SHP77 treated with DMSO at 0.1 percent for 48 hours (cell line): Measurements from ENCODE around the gene HOXC5.
A peak's percentile ranks its signal among the peaks of the same experiment; 100 is the strongest.

Experiments
- DNase-seq: peaks from one replicate; lab custom pipeline; 2025; lab: John Stamatoyannopoulos, UW

Gene HOXC5

GRCh38 chr12:54019924-54020590 is 12.8 kb upstream of the HOXC5 start:
- peak; percentile 34 for DNase-seq

DNA sequence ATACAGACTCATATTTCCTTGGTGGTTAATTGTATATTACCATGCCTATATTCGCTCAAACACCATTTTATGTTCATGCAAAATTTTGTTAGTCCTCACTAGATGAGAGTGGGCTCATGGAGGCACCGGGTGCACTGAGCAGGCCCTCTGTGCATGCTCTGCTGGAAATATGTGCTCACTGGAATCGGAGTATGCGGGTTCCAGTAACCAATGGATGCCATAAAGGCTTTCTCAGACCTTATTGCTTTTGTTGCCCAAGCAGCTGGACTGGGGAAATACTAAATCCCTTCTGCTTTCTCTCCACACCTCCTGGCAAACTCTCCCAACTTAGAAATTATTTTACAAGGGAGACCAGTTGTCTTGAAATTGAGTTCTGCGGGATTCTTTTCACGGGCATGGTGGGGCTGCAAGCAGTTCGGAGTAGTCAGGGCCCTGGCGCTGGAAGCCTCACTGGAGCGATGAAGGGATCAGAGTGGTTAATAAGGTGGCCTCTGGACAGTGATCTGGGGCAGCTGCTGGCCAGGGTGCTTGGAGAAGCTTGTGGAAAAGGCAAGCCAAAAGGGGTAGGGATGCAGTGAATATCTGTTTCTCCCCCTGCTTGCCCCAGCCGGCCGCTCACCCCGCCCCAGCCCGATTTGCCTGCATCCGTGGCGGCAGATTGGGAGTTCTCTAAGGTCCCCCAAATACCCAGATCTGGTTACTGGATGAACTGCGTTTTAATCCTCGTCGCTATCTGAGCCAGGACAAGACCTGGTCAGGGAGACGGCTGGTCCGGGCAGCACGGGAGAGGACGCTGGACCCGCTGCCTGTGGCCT is 12.1 kb upstream of the HOXC5 start:
- no peak for DNase-seq

GRCh38 chr12:54021432-54022013 is 11.3 kb upstream of the HOXC5 start:
- no peak for DNase-seq

GRCh38 chr12:54022960-54023884 is 9.6 kb upstream of the HOXC5 start:
- no peak for DNase-seq

DNA sequence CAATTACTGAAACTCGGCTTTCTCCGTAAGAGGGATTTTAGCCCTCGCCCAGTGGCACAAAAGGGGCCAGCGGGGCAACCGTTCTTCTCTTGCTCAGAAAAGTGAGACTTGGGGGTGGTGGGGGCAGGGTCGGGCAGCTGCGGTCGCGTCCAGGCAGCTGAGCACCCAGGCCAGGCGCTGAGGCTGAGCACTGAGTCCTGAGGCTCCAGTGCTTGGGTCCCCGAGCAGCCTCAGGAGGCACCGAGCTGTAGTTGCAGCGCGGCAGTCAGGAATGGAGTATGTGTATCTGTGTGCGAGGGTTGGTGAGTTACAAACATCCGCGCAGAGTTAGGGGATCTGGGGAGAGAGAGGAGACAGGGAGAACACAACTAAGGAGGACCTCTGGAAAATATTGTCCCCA is 8.7 kb upstream of the HOXC5 start:
- no peak for DNase-seq

DNA sequence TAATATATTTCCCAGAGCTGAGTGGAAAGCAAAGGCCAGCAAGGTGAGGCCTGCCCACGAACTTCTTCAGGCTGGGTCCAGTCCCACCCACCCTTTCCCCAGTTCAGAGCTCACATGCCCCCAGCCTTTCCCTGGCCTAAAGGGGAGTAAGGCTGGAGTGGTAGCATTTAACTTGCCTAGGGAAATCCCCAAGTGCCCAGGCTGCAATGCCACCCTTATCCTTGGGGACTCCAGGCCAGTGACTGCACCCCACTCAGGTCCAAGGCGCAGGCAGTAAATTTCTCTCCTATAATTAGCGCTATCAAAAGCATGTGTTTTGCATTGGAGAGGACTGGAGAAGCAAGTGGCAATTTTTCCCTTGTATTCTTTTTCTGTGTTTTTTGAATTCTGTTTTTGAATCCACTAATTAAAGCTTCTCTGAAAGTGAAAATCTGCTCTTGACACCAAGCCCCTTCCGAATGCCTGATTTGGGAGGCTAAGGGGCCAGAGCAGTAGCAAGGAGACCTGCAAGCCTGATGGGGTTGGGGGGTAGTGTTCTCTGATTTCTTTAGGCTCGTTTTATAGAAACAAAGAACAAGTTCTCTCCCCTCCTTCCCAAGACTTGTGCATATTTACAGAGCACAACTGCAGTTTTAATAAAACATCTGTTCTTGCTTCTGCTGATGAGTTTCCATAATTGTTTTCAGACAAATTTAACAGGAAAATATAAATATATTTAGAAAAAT is 8.1 kb upstream of the HOXC5 start:
- DNase-seq = no peak

DNA sequence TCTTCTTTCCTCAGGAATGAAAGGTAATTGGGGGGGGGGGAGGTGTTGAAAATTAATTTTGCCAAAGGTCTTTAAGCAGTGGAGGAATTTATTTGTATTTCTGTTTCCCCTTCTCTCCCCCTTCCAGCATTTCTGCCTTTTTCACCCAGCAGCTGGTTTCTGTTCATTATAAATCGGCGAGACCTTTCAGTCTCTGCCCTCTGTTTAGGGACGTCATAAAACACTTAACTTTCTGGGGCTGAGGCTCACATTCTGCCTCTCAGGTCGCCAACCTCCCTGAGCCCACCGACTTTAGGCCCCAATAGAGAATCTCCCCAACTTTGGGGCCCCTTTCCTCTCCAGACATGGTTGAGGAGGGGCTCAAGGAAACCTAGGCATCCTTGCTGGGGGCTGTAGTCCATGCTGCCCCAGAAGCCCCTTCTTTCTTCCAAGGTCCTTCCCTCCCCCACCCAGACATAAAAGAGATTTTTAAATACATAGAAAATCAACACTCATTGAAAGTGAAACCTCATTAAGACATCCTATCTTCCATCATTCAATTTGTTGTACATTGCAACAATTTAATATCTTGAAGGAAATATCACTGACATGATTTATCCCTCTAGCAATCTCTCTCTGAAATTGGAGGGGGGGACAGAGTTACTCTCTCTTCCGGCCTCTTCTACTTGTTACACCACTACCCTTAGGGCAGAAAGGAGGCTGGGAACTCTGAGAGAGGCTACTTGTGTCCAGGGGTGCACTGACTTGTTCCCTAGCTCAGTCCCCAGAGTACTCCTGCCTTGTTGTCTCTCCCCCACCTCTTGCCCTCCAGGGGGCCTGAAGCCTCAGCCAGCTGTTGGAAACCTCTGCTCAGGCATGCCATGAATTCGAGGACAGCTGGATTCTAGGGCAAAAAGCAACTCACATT is 7.1 kb upstream of the HOXC5 start:
- DNase-seq = no peak

- DNase-seq = no peak
Observed at GRCh38 chr12:54026640-54027441, 6.0 kb upstream of the HOXC5 start.

- no peak for DNase-seq
Observed at GRCh38 chr12:54027442-54027786, 5.4 kb upstream of the HOXC5 start.

- DNase-seq = no peak
Observed at GRCh38 chr12:54028314-54029201, 4.3 kb upstream of the HOXC5 start, which contains the start of gene HOXC6. Gene HOXC6 (plus strand): TSS chr12:54028440. CDS start chr12:54028522, 82 bp downstream.

DNA sequence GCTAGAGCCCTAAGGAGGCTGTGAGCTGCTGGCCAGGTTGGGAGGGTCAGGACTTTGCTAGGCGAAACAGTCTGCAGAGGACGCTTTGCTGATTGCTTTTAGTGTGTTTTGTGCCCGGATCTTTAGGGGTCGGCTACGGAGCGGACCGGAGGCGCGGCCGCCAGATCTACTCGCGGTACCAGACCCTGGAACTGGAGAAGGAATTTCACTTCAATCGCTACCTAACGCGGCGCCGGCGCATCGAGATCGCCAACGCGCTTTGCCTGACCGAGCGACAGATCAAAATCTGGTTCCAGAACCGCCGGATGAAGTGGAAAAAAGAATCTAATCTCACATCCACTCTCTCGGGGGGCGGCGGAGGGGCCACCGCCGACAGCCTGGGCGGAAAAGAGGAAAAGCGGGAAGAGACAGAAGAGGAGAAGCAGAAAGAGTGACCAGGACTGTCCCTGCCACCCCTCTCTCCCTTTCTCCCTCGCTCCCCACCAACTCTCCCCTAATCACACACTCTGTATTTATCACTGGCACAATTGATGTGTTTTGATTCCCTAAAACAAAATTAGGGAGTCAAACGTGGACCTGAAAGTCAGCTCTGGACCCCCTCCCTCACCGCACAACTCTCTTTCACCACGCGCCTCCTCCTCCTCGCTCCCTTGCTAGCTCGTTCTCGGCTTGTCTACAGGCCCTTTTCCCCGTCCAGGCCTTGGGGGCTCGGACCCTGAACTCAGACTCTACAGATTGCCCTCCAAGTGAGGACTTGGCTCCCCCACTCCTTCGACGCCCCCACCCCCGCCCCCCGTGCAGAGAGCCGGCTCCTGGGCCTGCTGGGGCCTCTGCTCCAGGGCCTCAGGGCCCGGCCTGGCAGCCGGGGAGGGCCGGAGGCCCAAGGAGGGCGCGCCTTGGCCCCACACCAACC is 3.1 kb upstream of the HOXC5 start:
- no peak for DNase-seq

DNA sequence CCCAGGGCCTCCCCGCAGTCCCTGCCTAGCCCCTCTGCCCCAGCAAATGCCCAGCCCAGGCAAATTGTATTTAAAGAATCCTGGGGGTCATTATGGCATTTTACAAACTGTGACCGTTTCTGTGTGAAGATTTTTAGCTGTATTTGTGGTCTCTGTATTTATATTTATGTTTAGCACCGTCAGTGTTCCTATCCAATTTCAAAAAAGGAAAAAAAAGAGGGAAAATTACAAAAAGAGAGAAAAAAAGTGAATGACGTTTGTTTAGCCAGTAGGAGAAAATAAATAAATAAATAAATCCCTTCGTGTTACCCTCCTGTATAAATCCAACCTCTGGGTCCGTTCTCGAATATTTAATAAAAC is 2.4 kb upstream of the HOXC5 start:
- no peak for DNase-seq

DNA sequence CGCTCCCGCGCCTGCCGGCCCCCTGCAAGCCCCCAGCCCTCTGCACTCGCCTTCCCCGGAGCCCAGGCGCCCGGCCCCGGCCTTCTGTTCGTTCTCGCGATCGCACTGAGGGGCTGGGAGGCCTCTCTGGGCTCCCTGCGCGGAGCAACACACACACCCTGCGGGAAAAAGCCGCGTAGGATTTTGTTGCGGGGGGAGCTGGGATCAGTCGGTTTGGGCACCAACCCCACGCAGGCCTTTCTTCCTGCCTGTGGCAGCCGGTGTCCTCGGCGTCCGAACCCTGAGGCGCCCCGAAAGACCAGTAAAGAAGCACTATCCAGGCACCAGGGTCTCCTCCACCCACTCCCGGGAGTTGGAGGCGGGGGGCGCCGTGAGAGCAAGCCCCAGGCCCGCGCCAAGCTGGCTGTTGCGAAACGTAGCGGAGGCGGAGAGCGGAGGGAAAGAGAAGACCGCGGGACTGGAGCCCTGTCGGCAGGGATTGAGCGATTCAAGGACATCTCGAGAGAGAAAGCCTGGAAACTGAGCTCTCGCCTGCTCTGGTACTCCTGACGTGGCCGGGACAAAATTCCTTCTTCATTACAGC is 1.9 kb upstream of the HOXC5 start:
- DNase-seq = no peak

- DNase-seq = no peak
Observed at GRCh38 chr12:54031480-54031879, 1.4 kb upstream of the HOXC5 start.

DNA sequence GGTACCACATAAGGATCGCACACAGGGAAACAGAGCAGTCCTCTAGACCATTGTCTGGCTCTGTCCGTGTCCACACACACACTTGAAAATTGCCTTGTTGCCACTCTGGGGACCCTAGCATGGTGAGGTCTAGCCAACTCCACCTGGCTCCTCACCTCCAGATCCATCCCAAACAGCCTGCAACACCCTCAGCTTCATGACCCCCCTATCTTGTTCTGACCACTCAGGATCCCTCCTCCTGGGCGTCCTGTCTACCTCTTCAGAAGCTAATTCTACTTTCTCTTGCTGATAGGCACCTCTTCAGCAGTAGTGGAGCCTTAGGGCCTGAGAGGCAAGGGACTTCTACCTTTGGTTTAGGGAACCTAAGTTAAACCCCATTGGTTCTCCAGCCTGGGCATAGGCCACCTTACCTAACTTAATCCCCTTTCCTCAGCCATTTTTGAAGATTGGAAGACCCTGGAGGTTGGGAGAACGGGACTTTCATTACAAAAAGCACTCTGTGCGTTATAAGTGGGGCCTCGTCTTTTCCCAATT is 697 bp upstream of the HOXC5 start:
- DNase-seq = no peak

GRCh38 chr12:54033106-54033979 is 493 bp downstream of the HOXC5 start:
- no peak for DNase-seq
